IMR-90 (cell line): Measurements from ENCODE around the gene REPIN1. TPM values are rescaled to one million over a fixed set of nuclear protein-coding genes. Genes with fewer than 3 reads are reported as not detected.

Experiments used
- ATAC-seq: fragments of 200-7000 bp; cut with Tn5 transposase; 2 replicates; pipeline ENCODE4 v1.9.1; 2020; ENCODE audit warnings: low read depth, mild to moderate bottlenecking, moderate library complexity
- BruUV-seq: library from RNA; stranded (reverse); fragments of 400-500 nt; replicated peaks from 2 replicates; lab custom pipeline; 2021; lab: Mats Ljungman, UMichigan
- CTCF ChIA-PET: fragments of 300-600 bp; formaldehyde crosslinking; extraction: SDS; loops from one replicate; lab custom pipeline; 2021; ENCODE audit warnings: antibody characterized with exemption; lab: Yijun Ruan, JAX
- POLR2A ChIA-PET: fragments of 300-600 bp; sonication (Branson Sonifier 250); formaldehyde crosslinking; loops from one replicate; lab custom pipeline; 2022; ENCODE audit warnings: antibody characterized with exemption; ENCODE audit not compliant: unreplicated experiment; lab: Charles Lee
- DNase-seq: peaks from one replicate; pipeline ENCODE4 v3.0.0; 2013
- H2AFZ ChIP-seq: replicated peaks from 2 replicates; pipeline ENCODE3; 2013; ENCODE audit warnings: low read length, mild to moderate bottlenecking; ENCODE audit not compliant: poor library complexity
- H2AK5ac ChIP-seq: 2 replicates; pipeline ENCODE4 v1.6.1; 2013; ENCODE audit warnings: low read depth, low read length, inconsistent platforms
- H2AK9ac ChIP-seq: replicated peaks from 2 replicates; pipeline ENCODE3; 2013; ENCODE audit warnings: mild to moderate bottlenecking, low read depth, low read length, moderate library complexity; ENCODE audit not compliant: poor library complexity
- H2BK120ac ChIP-seq: 2 replicates; pipeline ENCODE4 v1.6.1; 2013; ENCODE audit warnings: low read depth, low read length, inconsistent platforms
- H2BK15ac ChIP-seq: 3 replicates; pipeline ENCODE4 v1.6.1; 2013; ENCODE audit warnings: low read depth, low read length, inconsistent platforms
- H2BK20ac ChIP-seq: 2 replicates; pipeline ENCODE4 v1.6.1; 2013; ENCODE audit warnings: low read depth, mild to moderate bottlenecking, inconsistent platforms, low read length, moderate library complexity
- H2BK5ac ChIP-seq: 2 replicates; pipeline ENCODE4 v1.6.1; 2013; ENCODE audit warnings: mild to moderate bottlenecking, low read depth, low read length, inconsistent platforms; ENCODE audit not compliant: poor library complexity, severe bottlenecking
- H3K14ac ChIP-seq: replicated peaks from 2 replicates; pipeline ENCODE4 v1.6.1; 2013; ENCODE audit warnings: low read depth, low read length, inconsistent platforms
- H3K18ac ChIP-seq: 2 replicates; pipeline ENCODE4 v1.6.1; 2013; ENCODE audit warnings: low read depth, low read length, control low read depth
- H3K23ac ChIP-seq: 2 replicates; pipeline ENCODE4 v1.6.1; 2013; ENCODE audit warnings: low read depth, low read length, inconsistent platforms
- H3K27ac ChIP-seq: 2 replicates; pipeline ENCODE4 v1.5.1; 2013; ENCODE audit warnings: mild to moderate bottlenecking, control low read depth, low read length; ENCODE audit not compliant: insufficient read depth
- H3K27me3 ChIP-seq: 2 replicates; pipeline ENCODE4 v1.6.1; 2013; ENCODE audit warnings: low read length; ENCODE audit not compliant: control insufficient read depth, insufficient read depth
- H3K36me3 ChIP-seq: 2 replicates; pipeline ENCODE4 v1.6.1; 2013; ENCODE audit warnings: low read length, mixed read lengths; ENCODE audit not compliant: control insufficient read depth, insufficient read depth
- H3K4ac ChIP-seq: 2 replicates; pipeline ENCODE4 v1.6.1; 2013; ENCODE audit warnings: low read depth, low read length, inconsistent platforms
- H3K4me1 ChIP-seq: 2 replicates; pipeline ENCODE4 v1.6.1; 2013; ENCODE audit warnings: low read length, mixed read lengths; ENCODE audit not compliant: control insufficient read depth, insufficient read depth
- H3K4me2 ChIP-seq: 2 replicates; pipeline ENCODE4 v1.6.1; 2013; ENCODE audit warnings: low read depth, mild to moderate bottlenecking, control low read depth, low read length, moderate library complexity
- H3K4me3 ChIP-seq: 2 replicates; pipeline ENCODE4 v1.5.1; 2013; ENCODE audit warnings: low read depth, mild to moderate bottlenecking, control low read depth, low read length, moderate library complexity; ENCODE audit not compliant: insufficient read depth
- H3K56ac ChIP-seq: 2 replicates; pipeline ENCODE4 v1.6.1; 2013; ENCODE audit warnings: low read length, inconsistent platforms; ENCODE audit not compliant: insufficient read depth; ENCODE audit errors: extremely low read depth
- H3K79me1 ChIP-seq, 2 experiments: 2 replicates each; pipeline ENCODE4 v1.6.1; 2013; ENCODE audit warnings: low read length in 2 of 2, inconsistent platforms in 1 of 2, low read depth in 1 of 2
- H3K9ac ChIP-seq: 2 replicates; pipeline ENCODE4 v1.6.1; 2013; ENCODE audit warnings: low read depth, low read length, control low read depth
- H3K9me1 ChIP-seq: 2 replicates; pipeline ENCODE4 v1.6.1; 2013; ENCODE audit warnings: low read length, inconsistent platforms; ENCODE audit not compliant: insufficient read depth
- H3K9me3 ChIP-seq: 2 replicates; pipeline ENCODE4 v1.6.1; 2013; ENCODE audit warnings: low read length; ENCODE audit not compliant: control insufficient read depth, insufficient read depth
- H4K20me1 ChIP-seq: 2 replicates; pipeline ENCODE4 v1.6.1; 2013; ENCODE audit warnings: low read length, inconsistent platforms; ENCODE audit not compliant: insufficient read depth
- H4K5ac ChIP-seq: 2 replicates; pipeline ENCODE4 v1.6.1; 2013; ENCODE audit warnings: mild to moderate bottlenecking, low read depth, low read length, control low read depth
- H4K8ac ChIP-seq, 2 experiments: 2 replicates each; pipeline ENCODE4 v1.6.1; 2013; ENCODE audit warnings: low read depth in 2 of 2, low read length in 2 of 2, control low read depth in 1 of 2, inconsistent platforms in 1 of 2
- H4K91ac ChIP-seq: 2 replicates; pipeline ENCODE4 v1.6.1; 2013; ENCODE audit warnings: low read depth, low read length, inconsistent platforms; ENCODE audit not compliant: insufficient read depth
- RCOR1 ChIP-seq: IDR thresholded peaks from 2 replicates; pipeline ENCODE4 v1.6.1; 2012; ENCODE audit warnings: mild to moderate bottlenecking, low read length, improper control_type of control experiment; ENCODE audit not compliant: insufficient replicate concordance
- WGBS, 2 experiments: methylation state at CpG; one replicate each; pipeline versions ENCODE4 v1.1.5 to v1.1.7; 2013; ENCODE audit warnings: missing lambda C conversion rate in 2 of 2; ENCODE audit not compliant: insufficient read length in 1 of 2; ENCODE audit errors: extremely low coverage in 2 of 2; 5-methylcytosine and 5-hydroxymethylcytosine counted together
- dilution Hi-C: fragments of 300-500 bp; cut with HindIII; formaldehyde crosslinking; loops from one replicate; pipeline ENCODE4 v1.14.3; 2018; ENCODE audit warnings: low sequenced_read_pairs; ENCODE audit not compliant: unreplicated experiment
- in situ Hi-C: fragments of 300-500 bp; cut with MboI; formaldehyde crosslinking; loops from 3 replicates; pipeline ENCODE4 v1.14.3; 2019; ENCODE audit warnings: low sequenced_read_pairs, inconsistent platforms, mixed read lengths
- intact Hi-C: fragments of 100-400 bp; cut with micrococcal nuclease; formaldehyde crosslinking; loops from 2 replicates; pipeline ENCODE4 v1.10.0; 2022
- polyA plus RNA-seq, 3 experiments: library from polyadenylated mRNA; depleted of rRNA; stranded (reverse); fragments of >200 nt; gene quantifications; 2 replicates each; pipeline ENCODE4 v1.2.3, GENCODE V29; 2012; ENCODE audit warnings: low replicate concordance in 1 of 3
- total RNA-seq: library from RNA; depleted of rRNA; stranded (reverse); fragments of >200 nt; gene quantifications from 2 replicates; pipeline ENCODE4 v1.2.3, GENCODE V29; 2012

Gene REPIN1
- total and polyA plus RNA-seq, 2 of the 4 experiments (the other 2 are of a cell fraction) = 19.4 to 50.6 TPM

- intact Hi-C loops = no loop called here
- BruUV-seq = no TSS peak
- Histone ChIP-seq H4K91ac (peak overlapping the region; percentile 74), H3K9me3 (no peaks in the 10 kb centered on the region), H3K9ac (peak overlapping the region; percentile 70), H3K4me2 (peak overlapping the region; percentile 82), H3K18ac (peak overlapping the region; percentile 65; the same call in 1 of the 2 replicates), H4K5ac (peak overlapping the region; percentile 56; the same call in 1 of the 2 replicates), H3K9me1 (peaks cover 20% of the 10 kb centered on the region), H2AK9ac (peak overlapping the region; percentile 94), H3K4ac (peak overlapping the region; percentile 95), H3K36me3 (no peaks in the 10 kb centered on the region; the same call in 1 of the 2 replicates), H3K27ac (peak overlapping the region; percentile 56), H4K20me1 (no peaks in the 10 kb centered on the region), H2BK20ac (no peak overlapping the region), H3K23ac (peak overlapping the region; percentile 83), H3K79me1 (peaks cover 0 to 27% of the 10 kb centered on the region in 2 experiments; a peak in 3 of 4 replicates), H3K56ac (no peak overlapping the region), H3K14ac (peak overlapping the region; percentile 74; the same call in 1 of the 2 replicates), H2BK5ac (no peak overlapping the region), H3K4me1 (peaks cover 20% of the 10 kb centered on the region), H4K8ac (peak overlapping the region; percentile 57 to 73; a peak in 3 of 4 replicates), H2AFZ (peak overlapping the region; percentile 94), H2BK15ac (no peak overlapping the region), H3K27me3 (no peaks in the 10 kb centered on the region), H2BK120ac (peak overlapping the region; percentile 36), H2AK5ac (peak overlapping the region; percentile 5; the same call in 1 of the 2 replicates), H3K4me3 (peak overlapping the region; percentile 61)
- TF ChIP-seq RCOR1 = no peak
- dilution Hi-C loops = no loop called here
- ATAC-seq = peak; percentile 41
- in situ Hi-C loops = loop anchor here (25.0 kb wide), 2 partner anchors 543 to 582 kb away; partner anchors contain the start of genes ATP6V0E2, KCNH2 and NOS3
- ChIA-PET CTCF (interaction anchor here (1.1 to 1.3 kb wide), 2 partner anchors 16 to 22 kb away, joined by 4 read pairs; no protein-coding TSS in a partner anchor), POLR2A (interaction anchor here (0.6 kb wide), 1 partner anchor 426 kb away, joined by 4 read pairs; no protein-coding TSS in a partner anchor)
- peak; percentile 27 for DNase-seq
- WGBS, 2 experiments = 8% methylated on average over 18 of the region's 35 CpGs; no CpG with 5 or more reads in 1 of the 2 experiments
Measured at GRCh38 chr7:150405584-150406311, 37.1 kb downstream of the REPIN1 start.
